Activated T-helper 1 cell treated with Interleukin-2 at 50 U/mL for 16 hours (primary cell): ENCODE measurements around the gene LEUTX.
"Not testable (repeated sequence)": the region's sequence is repeated elsewhere in the genome, so short reads cannot be mapped to it uniquely, and the experiment has no call there.

Experiments used
- DNase-seq: peaks from one replicate; pipeline ENCODE4 v3.0.0-alpha.2; 2020; ENCODE audit warnings: low read depth

The LEUTX gene

DNA sequence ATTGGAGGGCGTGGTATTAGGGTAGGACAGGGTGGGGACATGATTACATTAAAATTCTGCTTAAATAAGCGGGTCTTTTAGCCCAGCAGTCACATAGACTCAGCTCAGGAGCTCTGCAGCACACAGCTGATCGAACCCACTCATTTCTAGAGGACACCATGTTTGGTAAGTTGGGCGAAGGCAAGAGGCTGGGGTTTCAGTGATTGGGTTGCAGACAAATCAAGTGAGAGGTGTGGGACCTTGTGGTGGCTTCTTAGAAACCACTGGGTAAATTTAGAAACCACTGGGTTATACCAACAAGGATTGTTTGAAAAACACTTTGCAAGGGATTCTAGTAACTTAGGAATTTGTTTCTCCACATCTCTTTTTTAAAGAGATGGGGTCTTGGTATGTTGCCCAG, at the start of gene LEUTX:
TSS of gene LEUTX (plus strand) at position 92 of the 400 bp plus-strand sequence. CDS start at position 159, 67 bp downstream.
- DNase-seq, result no peak

DNA sequence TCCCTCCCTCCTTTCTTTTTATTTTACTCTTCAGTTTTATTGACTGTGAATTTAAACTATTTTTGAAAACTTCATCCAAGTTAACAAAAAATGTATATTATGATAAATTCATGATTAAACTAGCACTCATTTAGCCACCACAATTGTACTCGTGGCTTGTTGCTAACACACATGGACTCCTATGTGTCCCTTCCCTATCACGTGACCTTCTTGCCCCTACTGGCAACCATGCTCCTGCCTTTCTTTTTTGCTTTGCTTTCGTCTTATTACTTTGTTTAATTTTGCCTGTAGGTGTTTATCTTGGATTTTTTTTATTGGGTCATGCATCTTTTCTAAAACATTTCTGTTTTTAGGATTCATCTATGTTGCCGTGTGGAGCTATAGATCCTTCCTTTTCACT, 49.1 kb upstream of the LEUTX start:
- no peak for DNase-seq

GRCh38 chr19:39731685-39732084, 47.0 kb upstream of the LEUTX start:
- no peak for DNase-seq

DNA sequence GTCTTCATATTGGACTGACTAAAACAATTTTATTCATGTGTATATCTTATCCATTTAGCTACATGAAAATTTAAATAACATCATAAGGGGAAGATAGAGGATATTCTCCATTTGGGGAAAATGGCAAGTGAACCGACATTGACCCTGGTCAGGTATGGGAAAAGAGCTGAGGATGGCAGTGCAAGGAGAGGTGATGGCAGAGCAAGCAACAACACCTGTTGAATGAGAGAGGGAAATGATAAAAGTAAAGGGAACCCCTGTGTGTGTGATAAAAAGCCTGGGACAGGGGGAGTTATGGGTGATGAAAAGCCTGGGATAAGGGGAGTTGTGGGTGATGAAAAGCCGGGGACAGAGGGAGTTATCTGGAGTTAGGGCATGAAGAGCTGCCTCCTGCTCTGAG, 44.8 kb upstream of the LEUTX start:
- no peak for DNase-seq

DNA sequence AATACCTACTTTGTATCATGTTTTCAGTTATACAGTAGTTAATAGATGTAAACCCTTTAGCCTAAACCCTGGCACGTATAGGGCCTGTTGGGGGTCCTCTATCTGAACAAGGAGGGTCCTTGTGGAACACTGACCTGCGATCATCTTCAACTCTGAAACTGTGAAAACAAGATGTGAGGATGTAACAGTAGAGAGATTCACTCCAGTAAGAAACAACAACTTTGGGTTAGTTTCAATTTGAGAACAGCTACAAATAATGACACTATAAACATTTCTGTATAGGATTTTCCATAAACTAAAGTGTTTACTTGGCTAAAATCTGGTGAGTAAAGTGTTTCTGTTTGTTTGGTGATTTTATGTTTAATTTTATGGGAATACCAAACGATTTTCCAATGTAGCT, 43.0 kb upstream of the LEUTX start:
- DNase-seq, result no peak

DNA sequence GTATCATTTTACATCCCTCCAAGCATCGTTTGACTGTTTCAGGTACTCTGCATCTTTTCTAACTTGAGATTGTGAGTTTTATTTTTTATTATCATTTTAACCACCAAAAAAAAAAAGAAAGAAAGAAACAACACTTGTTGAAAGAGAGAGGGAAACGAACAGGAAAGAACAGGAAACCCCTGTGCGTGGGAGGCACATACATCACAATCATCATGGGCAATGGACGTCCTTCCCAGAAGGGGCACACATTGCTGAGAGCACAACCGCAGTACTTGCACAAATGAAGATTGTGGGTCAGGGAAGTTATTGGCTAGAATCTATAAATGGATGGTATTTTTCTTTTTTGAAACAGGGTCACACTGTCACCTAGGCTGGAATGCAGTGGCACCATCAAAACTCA, 42.6 kb upstream of the LEUTX start:
- no peak for DNase-seq

DNA sequence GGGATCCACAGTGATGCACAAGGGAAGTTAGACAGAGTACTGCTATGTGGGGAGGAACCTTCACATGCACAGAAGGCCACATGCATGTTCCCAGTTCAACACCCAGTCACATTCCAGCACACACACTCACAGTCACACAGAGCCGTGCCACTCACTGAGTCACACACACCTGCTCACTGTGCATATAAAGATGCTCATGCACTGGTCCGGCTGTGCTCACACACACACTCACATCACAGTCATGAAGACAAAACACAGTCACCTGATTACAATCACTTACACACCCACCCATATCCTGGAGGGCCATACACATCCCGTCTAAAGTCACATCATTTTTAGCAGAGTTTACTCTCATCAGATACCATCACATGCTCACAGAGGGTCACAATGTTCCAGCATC, 41.3 kb upstream of the LEUTX start:
- no peak for DNase-seq

DNA sequence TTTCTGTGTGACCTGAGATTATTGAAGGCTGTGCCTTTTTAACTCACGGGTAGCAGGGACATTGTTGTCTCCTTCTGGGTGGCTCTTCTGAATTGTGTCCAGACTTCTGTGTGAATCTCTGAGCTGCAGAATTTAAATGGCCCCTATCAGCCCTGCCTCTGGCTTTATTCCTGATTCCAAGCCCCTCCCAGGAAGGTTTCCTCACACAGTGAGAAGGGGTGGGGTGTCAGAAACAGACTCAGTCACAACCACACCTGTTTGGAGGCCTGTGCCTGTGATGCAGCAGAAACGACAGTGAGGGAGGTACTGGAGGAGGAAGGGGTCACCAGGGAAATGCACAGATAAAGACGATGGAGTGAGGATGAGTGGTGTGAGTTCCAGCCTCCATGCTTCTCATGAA, 40.8 kb upstream of the LEUTX start, which contains the start of gene CLC:
TSS of gene CLC (minus strand) at position 139 of the 400 bp plus-strand sequence. CDS start at position 62, 77 bp downstream.
- no peak for DNase-seq

GRCh38 chr19:39738814-39739213, 39.8 kb upstream of the LEUTX start:
- no peak for DNase-seq

GRCh38 chr19:39740395-39740794, 38.3 kb upstream of the LEUTX start:
- DNase-seq, result no peak

DNA sequence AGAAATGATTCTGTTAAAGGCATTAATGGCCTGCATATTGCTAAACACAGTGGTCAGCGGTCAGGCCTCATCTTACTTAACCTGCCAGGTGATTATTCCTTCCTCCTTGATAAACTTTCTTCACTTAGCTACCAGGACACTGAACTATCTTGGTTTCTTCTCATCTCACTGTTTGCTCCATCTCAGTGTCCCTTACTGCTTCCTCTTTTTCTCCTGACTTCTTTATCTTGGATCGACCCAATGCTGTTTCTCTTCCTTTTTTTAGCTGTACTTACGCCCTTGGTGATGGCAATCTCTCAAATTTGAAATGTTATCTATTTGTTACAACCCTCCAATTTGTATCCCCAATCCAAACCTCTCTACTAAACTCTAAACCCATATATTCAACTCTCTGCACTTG, 33.0 kb upstream of the LEUTX start:
- no peak for DNase-seq

DNA sequence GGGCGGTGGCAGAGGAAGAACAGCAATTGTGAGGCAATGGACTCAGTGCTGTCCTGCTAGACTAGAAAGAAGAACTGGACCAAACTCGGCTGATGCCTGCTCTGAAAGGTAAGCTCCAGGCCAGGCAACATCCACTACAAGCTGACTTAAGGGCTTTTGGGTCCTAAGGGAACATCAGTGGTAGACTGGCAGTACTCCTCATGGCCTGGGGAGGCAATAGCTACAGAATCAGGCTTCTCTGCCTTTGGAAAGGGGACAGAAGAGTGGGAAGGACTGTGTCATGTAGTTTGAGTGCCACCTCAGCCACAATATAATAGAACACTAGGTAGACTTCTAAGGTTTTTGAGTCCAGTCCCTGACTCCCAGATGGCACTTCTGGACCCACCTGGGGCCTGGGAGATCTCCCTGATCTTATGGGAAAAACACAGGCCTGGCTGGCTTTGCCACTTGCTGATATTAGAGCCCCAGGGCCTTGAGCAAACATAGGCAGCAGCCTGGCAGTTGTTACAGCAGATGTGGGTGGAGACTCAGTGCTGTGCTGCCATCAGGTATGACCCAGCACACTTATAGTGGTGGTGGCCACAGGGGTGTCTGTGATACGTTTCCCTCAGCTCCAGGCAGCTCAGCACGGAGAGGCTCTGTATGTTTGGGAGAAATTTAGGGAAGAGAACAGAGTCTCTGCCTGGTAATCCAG, 31.7 kb upstream of the LEUTX start:
- no peak for DNase-seq

- DNase-seq, result no peak
Observed at GRCh38 chr19:39749981-39750380, 28.7 kb upstream of the LEUTX start.

DNA sequence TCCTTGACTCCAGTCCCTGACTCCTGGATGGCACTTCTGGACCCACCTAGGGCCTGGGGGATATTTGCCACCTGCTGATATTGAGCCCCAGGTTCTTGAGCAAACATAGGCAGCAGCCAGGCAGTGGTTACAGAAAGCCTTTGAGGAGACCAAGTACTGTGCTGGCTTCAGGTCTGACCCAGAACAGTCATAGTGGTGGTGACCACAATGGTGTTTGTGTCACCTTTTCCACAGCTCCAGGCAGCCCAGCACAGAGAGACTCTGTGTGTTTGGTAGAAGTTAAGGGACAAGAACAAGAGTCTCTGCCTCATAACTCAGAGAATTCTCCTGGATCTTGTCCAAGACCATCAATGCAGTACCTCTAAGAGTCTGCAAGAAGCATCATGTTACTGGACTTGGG, 26.3 kb upstream of the LEUTX start:
- DNase-seq, result no peak

GRCh38 chr19:39752795-39753194, 25.9 kb upstream of the LEUTX start:
- DNase-seq, result no peak

DNA sequence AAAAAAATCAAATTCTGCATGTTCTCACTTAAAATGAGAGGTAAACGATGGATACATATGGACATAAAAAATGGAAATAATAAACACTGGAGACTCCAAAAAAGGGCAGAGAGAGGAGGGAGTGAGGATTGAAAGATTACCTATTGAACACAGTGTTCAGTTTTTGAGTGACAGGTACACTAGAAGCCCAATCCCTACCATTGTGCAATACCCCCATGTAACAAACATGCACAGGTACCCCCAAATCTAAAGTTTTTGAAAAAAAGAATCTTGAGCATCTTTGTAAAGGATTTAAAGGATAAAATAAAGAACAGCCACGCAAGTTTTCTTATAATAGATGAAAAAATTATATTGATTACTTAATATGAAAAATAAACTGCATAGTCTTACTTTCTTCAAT, 24.1 kb upstream of the LEUTX start:
- no peak for DNase-seq

DNA sequence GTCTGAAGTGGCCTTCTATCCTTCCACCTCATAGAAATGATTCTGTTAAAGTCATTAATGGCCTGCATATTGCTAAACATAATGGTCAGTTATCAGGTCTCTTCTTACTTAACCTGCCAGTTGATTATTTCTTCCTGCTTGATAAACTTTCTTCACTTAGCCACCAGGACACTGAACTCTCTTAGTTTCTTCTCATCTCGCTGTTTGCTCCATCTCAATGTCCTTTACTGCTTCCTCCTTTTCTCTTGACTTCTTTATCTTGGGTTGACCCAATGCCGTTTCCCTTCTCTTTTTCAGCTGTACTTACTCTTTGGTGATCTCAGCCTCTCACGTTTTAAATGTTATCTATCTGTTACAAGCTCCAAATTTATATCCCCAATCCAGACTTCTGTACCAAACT, 23.7 kb upstream of the LEUTX start:
- DNase-seq, result no peak

DNA sequence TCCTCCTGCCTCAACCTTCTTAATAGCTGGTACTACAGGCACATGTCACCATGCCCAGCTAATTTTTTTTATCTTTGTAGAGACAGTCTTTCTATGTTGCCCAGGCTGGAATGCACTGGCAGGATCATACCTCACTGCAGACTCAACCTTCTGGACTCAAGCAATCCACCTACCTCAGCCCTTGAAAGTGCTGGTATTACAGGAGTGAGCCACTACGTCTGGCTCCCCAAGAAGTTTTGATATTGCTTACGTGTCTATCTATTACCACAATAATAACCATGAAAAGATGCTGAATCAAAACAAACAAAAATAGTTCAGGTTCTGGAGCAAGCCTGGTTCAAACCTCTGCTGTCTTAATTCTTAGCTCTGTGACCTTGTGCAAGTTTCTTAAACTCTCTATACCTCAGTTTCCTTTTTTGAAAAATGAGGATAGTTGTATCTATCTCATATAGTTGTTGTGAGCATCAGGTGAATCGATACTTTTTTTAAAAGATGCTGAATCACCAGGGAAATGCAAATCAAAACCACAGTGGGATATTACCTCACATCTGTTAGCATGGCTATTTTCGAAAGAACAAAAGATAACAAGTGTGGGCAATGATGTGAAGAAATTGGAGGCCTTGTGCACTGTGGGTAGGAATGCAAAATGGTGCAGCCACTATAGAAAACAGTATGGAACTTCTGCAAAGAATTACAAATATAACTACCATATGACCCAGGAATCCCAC, 19.0 kb upstream of the LEUTX start:
- DNase-seq, result no peak

GRCh38 chr19:39761851-39762250, 16.8 kb upstream of the LEUTX start:
- not testable (repeated sequence) for DNase-seq

DNA sequence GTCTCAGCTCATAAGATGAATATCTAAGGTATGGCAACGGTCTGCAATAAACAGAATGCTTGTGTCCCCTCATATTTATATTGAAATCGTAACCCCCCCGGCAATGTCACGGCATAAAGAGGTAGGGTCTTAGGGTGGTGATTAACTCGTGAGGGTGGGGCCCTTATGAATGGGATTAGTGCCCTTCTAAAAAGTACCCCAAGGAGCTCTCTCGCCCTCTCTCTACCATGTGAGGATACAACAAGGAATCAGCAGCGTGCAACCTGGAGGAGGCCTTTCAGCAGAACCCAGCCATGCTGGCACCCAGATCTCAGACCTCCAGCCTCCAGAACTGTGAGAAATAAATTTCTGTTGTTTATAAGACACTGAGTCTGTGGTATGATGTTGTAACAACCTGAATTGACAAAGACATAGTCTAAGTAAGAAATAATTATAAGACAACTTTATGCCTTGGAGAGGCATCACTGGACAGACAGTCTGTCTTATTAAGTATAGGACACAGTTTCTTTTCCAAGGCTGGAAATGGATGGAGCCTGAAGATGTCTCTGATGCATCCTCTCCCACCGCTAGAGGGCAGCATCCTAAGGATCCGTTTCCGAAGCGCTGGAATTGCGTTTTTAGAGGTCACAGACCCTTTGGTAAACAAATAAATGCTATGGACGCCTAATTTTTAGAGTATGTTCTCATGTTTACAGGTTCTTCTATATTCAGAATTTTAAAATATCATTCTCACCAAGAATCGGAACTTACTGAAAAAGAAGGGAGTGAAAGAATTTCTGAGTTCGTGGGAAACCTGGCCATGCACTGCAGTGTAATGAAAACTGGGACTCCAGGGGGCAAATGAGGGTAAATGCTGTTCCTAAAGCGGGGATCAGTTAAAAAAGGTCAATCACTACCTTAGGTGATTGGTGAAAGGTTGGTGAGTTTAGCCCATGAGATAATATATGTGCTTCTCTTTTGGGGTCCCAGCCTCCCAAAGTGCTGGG, 13.3 kb upstream of the LEUTX start:
- DNase-seq, result no peak

- no peak for DNase-seq
Observed at GRCh38 chr19:39768334-39768733, 10.3 kb upstream of the LEUTX start.

DNA sequence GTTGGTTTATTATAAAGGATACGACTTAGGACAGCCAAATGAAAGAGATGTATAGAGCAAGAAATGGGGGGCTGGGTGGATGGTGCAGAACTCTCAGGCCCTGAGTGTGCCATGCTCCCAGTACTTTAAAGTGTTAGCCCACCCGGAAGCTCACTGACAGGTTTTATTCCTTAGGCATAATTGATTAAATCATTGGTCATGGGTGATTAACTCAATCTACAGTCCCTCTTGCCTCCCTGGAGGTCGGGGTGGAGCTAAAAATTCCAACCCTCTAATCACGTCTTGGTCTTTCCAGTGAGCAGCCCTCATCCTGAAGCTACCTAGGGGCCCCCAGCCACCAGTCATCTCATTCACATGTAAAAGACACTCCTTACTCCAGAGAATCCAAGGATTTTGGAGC, 9.9 kb upstream of the LEUTX start:
- DNase-seq, result no peak

- no peak for DNase-seq
Observed at GRCh38 chr19:39780894-39781293, 2.2 kb downstream of the LEUTX start.
